NCI-H1417 treated with DMSO at 0.1 percent for 48 hours (cell line): ENCODE measurements around the gene ZNF524.
"Not testable (repeated sequence)": the region's sequence is repeated elsewhere in the genome, so short reads cannot be mapped to it uniquely, and the experiment has no call there.

Source experiments
- DNase-seq: peaks from one replicate; lab custom pipeline; 2025; lab: John Stamatoyannopoulos, UW

The ZNF524 gene

DNA sequence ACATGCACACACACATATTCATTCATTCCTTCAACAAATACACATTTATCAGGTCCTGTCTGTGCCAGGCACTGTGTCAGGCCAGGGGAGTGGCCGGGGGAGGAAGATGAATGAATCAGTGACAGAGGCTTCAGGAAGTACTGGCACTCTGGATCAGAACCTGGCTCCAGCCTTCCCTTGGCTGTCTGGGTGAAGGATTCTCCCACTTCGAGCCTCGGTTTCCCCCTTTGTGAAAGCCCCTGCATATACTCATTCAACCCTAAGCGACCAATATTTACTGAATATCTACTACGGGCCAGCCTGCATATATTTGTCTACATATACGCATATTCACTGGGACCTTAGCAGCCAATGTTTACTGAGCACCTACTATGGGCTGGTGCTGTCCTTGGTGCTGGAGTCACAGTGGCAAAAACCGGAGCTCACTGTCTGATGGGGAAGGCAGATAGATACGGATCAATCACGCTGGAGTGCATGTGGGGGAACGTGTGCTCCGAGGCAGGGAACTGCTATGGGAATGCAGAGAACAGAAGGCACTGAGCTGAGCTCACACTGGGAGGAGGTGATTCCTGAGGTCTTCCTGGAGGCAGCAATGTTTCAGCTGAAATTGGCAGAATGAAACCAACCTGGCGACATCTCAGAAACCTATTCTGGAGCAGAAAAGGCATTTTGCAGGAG, 18.8 kb upstream of the ZNF524 start:
- no peak for DNase-seq

- DNase-seq: no peak
These were observed 18.3 kb upstream of the ZNF524 start for GRCh38 chr19:55581823-55582223.

DNA sequence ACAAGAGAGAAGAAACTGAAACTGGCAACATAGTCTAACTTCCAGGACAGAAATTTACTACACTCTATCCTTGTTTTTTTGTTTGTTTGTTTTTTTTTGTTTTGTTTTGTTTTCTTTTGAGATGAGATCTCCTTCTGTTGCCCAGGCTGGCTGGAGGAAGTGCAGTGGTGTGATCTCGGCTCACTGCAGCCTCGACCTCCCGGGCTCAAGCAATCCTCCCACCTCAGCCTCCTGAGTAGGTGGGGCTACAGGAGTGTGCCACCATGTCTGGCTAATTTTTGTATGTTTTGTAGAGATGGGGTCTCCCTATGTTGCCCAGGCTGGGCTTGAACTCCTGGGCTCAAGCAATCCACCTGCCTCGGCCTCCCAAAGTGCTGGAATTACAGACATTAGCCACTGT, 17.8 kb upstream of the ZNF524 start:
- not testable (repeated sequence) for DNase-seq

GRCh38 chr19:55583897-55584296, 16.2 kb upstream of the ZNF524 start:
- DNase-seq: not testable (repeated sequence)

GRCh38 chr19:55584871-55585270, 15.2 kb upstream of the ZNF524 start:
- DNase-seq: no peak

- no peak for DNase-seq
These were observed 14.3 kb upstream of the ZNF524 start for GRCh38 chr19:55585658-55586339.

DNA sequence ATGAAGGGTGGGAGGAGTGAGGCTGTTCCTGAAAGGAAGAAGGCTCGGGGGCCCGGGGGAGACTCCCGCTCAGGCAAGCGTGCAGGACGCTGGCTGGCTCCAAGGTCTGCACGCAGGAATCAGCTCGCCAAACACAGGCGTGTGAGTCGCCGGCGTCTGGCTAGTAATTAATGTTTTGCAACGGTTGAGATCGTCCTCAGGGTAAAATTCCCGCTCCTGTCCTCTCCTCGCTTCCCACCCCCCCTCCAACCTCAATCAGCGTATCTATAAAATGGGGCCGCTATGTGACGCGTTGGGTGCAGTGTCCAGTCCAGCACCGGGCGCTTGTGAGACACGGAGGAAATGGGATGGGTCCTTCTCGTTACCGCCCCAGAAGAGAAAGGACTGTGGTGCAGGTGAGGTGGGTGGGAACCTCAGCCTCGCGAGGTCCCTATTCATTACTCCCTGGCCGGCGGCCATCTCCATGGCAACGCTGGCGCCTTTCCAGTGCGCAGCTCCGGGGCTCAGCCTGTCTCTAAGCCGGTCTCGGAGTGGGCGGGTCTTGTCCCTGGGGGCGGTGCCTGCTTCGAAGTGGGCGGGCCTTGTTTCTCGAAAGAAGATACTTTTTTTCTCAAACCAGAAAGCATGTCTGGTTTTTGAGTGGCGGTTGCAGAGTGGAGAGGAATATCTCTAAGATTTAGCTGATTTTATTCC, 13.0 kb upstream of the ZNF524 start:
- peak; percentile 82 for DNase-seq

GRCh38 chr19:55588738-55589137, 11.3 kb upstream of the ZNF524 start:
- no peak for DNase-seq

DNA sequence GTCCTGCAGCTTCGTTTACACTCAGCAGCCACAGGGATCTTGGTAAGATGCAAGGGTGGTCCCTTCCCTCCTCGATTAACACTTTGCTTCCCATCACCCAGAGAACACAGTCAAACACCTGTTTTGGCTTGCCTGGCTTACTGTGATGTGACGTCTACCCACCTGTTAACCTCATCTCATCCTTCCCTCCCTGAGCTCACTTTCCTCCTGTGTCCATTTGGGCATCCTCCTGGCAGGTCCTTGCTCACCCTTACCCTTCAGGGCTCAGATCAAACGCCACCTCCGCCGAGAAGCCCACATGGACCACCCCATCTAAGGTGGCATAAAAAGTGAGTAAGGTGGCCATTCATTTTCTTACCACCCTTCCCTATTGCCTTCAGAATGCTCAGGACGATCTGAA, 10.0 kb upstream of the ZNF524 start:
- DNase-seq: no peak

- no peak for DNase-seq
These were observed 9.5 kb upstream of the ZNF524 start for GRCh38 chr19:55590617-55591016.

DNA sequence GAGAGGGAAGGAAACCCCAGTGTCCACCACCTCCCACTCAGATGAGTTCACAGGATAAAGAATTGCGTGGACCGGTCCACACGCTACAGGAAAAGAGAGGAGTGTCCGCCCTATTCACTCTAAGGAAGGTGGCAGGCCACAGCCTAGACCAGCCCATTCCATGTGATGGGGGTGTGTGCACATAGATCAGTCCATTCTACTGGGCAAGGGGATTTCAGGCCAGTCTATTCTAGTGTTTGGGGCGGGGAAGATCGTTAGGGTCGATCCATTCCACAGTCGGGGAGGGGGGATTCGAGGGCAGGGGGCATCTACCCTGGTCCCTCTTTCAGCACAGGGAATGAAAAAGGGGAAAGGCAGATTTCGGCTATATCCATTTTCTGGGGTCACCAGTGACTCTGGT, 8.5 kb upstream of the ZNF524 start:
- DNase-seq: no peak

- DNase-seq: no peak
These were observed 7.5 kb upstream of the ZNF524 start for GRCh38 chr19:55592391-55593090.

GRCh38 chr19:55593096-55593772, 6.9 kb upstream of the ZNF524 start:
- no peak for DNase-seq

DNA sequence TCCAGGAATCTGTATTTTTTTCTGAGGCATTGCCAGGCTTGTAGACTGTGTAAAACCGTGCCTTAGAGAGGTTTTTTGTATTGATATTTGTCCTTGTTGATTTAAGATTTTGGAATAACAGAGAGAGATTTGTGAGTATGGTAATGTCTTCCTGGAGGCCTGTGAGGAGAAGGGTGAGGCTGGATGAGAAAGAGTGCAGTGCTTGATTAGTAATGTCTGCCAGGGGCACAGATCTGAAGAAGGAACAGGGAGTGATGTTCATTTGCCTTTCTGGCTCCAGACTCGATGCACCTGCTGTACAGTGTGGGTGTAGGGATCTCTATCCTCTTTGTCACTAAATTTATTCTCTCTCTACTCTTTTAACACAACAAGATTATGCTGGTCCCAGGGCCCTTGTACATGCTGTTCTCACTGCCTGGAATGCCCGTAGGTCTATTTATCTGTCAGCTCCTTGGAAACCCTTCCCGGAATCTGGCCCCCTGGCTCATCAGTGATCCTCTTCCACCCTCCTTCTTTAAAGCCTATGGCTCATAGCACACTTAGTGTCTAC, 5.0 kb upstream of the ZNF524 start:
- no peak for DNase-seq

GRCh38 chr19:55596304-55596703, 3.8 kb upstream of the ZNF524 start:
- no peak for DNase-seq

DNA sequence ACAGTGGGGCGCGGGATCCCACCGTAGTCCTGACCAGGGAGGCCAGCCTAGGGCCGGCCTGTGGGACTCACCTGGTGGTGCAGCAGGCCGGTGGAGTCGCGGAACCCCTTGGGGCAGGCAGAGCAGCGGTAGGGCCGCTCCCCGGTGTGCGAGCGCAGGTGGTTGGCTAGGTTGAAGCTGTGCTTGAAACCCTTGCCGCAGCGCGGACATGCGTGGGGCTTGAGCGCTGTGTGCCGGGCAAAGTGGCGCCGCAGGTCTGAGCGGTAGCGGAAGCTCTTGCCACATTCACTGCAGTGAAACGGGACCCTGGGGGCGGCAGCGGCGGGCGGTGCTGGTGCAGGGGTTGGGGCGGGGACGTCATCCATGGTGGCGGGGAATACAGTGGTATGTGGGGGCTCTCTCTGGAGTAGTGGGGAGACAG, 2.6 kb upstream of the ZNF524 start:
- no peak for DNase-seq

DNA sequence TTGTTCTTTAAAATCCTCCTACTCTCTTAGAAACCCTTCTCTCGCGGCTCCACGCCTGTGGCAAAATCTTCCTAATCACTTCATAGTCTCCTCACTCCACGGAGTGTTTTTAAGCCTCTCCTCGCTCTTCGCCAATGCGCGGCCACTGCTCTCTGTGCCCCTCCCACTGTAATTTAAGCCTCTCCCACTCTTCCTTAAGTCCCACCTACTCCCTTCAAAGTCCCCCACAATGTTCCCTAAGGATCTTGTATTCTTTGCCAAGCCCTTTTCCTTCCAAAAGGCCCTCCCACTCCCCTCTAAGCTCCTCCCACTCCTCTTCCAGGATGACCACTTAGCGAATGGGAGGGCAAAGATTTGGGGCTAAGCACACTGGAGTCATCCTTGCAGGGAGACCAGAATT, 2.1 kb upstream of the ZNF524 start:
- DNase-seq: no peak

GRCh38 chr19:55598719-55599467, 1.2 kb upstream of the ZNF524 start:
- peak; percentile 62 for DNase-seq

- DNase-seq: peak; percentile 95
These were observed 633 bp upstream of the ZNF524 start, which contains the start of gene FIZ1 for GRCh38 chr19:55599468-55599841. Gene FIZ1 (minus strand): TSS chr19:55599517. CDS start chr19:55597865, 1,652 bp downstream.

DNA sequence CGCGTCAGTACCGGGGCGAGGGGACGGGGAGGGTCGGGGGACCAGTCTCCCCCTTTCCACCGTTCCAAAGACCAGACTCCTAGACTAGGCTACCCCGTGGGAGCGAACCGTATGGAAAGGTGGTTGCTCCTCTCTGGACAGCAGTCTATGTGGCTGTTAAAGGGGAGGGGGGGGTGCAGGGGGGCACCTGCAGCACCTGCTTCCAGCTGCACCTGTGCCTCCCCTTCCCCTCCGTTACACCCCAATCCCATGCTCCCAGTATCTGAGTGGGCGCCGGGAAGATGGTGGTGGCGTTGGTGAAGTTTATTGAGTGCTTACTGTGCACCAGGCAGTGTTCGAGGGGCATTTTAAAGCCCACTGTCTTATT, 557 bp downstream of the ZNF524 start:
- no peak for DNase-seq

GRCh38 chr19:55601084-55601483, 996 bp downstream of the ZNF524 start:
- no peak for DNase-seq
